ENCODE results near the gene ESF1. TPM values are rescaled to one million over a fixed set of nuclear protein-coding genes. Genes with fewer than 3 reads are reported as not detected.

Gene ESF1
- total and polyA plus RNA-seq, 2 of the 8 experiments (the other 6 are each of a cell fraction or from before 2014, with no cell fraction given) = 1.1 to 32.9 TPM

DNA sequence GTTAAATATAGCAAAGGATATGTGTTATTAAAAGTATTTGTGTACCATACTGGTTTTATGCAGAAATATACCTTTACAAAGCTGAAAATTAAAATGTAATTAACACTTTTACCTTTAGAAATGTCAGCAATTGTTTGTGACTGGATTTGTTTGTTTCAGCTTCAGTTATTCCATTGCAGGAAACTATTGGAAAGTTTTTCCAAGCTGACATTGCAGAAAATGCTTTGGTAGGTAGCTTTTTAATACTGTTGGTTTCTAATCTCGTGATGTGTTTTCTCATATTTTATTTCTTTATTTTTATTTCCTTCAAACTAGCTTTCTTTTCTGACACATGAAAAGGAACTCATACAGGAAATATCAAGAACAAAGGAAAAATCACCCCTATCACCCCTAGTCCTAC lies 8.3 kb upstream of the ESF1 start:
- no peak for DNase-seq (ENCODE audit: low read depth in 1 of 2, low spot score in 2 of 2)
- Histone ChIP-seq H3K4ac (replicated peaks; ENCODE audit: insufficient read length, low read depth, low read length) (no peak overlapping the region), H2AFZ (ENCODE audit: low read length) (no peak overlapping the region), H3K56ac (replicated peaks; ENCODE audit: insufficient read length, low read depth, low read length) (no peak overlapping the region), H2BK12ac (ENCODE audit: low read depth, low read length) (no peak overlapping the region), H3K9ac (replicated peaks in 1 of 4; ENCODE audit: extremely low read depth in 1 of 4, low read depth in 3 of 4, low read length in 3 of 4) (no peak overlapping the region), H3K27me3 (replicated peaks in 1 of 4; ENCODE audit: control insufficient read depth in 3 of 4, extremely low read depth in 1 of 4, insufficient read depth in 3 of 4, low read length in 3 of 4) (no peaks in the 10 kb centered on the region), H2AK5ac (ENCODE audit: low read depth, low read length) (no peak overlapping the region), H3K14ac (ENCODE audit: insufficient read length) (no peak overlapping the region), H3K79me2 (ENCODE audit: control insufficient read depth in 1 of 2, insufficient read depth in 2 of 2, low read length in 2 of 2) (no peaks in the 10 kb centered on the region; a peak in 1 of 4 replicates), H2BK15ac (ENCODE audit: low read length) (no peak overlapping the region), H3K18ac (ENCODE audit: extremely low read depth, low read length) (no peak overlapping the region), H4K91ac (replicated peaks; ENCODE audit: insufficient read length, low read length) (no peak overlapping the region), H4K8ac (ENCODE audit: extremely low read depth, insufficient read depth, low read length) (no peak overlapping the region), H2BK120ac (replicated peaks; ENCODE audit: low read depth, low read length) (no peak overlapping the region), H4K20me1 (replicated peaks in 1 of 2; ENCODE audit: control insufficient read depth in 1 of 2, insufficient read depth in 2 of 2, low read length in 2 of 2) (peaks cover 0 to 2% of the 10 kb centered on the region in 2 experiments), H3K4me3 (ENCODE audit: extremely low read depth in 1 of 4, insufficient read depth in 2 of 4, low read depth in 3 of 4, low read length in 4 of 4) (no peak overlapping the region), H3K23me2 (ENCODE audit: low read depth, low read length) (no peaks in the 10 kb centered on the region), H3K36me3 (ENCODE audit: control insufficient read depth in 2 of 4, insufficient read depth in 4 of 4, low read length in 3 of 4) (peaks cover 18 to 70% (median 45%) of the 10 kb centered on the region in 4 experiments), H3K4me2 (ENCODE audit: insufficient read depth in 1 of 2, low read depth in 2 of 2, low read length in 2 of 2) (no peak overlapping the region), H3K27ac (ENCODE audit: low read depth, low read length) (no peak overlapping the region), H3K79me1 (ENCODE audit: low read depth, low read length) (no peaks in the 10 kb centered on the region), H3K9me3 (ENCODE audit: insufficient read depth in 2 of 2, low read depth in 1 of 2, low read length in 1 of 2) (no peaks in the 10 kb centered on the region), H2BK20ac (ENCODE audit: low read length) (no peak overlapping the region), H3K23ac (ENCODE audit: insufficient read length) (no peak overlapping the region), H4K5ac (ENCODE audit: insufficient read length, low read depth, low read length) (no peak overlapping the region), H2BK5ac (ENCODE audit: low read depth, low read length) (no peak overlapping the region), H3K4me1 (replicated peaks in 1 of 4; ENCODE audit: control insufficient read depth in 3 of 4, insufficient read depth in 4 of 4, low read length in 3 of 4) (no peaks in the 10 kb centered on the region)
- ChIA-PET POLR2A (ENCODE audit: partially characterized antibody) (interaction anchor here (1.8 to 6.0 kb wide), 2 partner anchors 8 to 10 kb away, joined by 6 to 28 read pairs; partner anchors contain the start of genes ESF1 and NDUFAF5), CTCF (ENCODE audit: partially characterized antibody) (interaction anchor here (0.9 to 2.0 kb wide), 4 partner anchors 10 to 243 kb away, joined by 3 to 5 read pairs (median 3); no protein-coding TSS in a partner anchor)
- WGBS, 2 experiments (ENCODE audit: extremely low coverage in 1 of 2, insufficient coverage in 1 of 2, insufficient read length in 1 of 2, insufficient replicate concordance in 2 of 2, low coverage in 1 of 2, low lambda C conversion rate in 2 of 2, missing lambda C conversion rate in 1 of 2) = 90% methylated on average over 1 of the region's 1 CpG; no CpG with 5 or more reads in 1 of the 2 experiments
- TF ChIP-seq SP4 (IDR thresholded peaks at IDR 0.05; ENCODE audit: low read length) (no peak), KDM4A (IDR thresholded peaks at IDR 0.05; ENCODE audit: low read depth, low read length, severe bottlenecking) (no peak), BCL11A (IDR thresholded peaks at IDR 0.05; ENCODE audit: low read depth in 2 of 2, low read length in 2 of 2) (no peak)
- no peak for FAIRE-seq

Measured in H1 (cell line).